Measurements from ENCODE around the gene BTBD17.

BTBD17 gene

DNA sequence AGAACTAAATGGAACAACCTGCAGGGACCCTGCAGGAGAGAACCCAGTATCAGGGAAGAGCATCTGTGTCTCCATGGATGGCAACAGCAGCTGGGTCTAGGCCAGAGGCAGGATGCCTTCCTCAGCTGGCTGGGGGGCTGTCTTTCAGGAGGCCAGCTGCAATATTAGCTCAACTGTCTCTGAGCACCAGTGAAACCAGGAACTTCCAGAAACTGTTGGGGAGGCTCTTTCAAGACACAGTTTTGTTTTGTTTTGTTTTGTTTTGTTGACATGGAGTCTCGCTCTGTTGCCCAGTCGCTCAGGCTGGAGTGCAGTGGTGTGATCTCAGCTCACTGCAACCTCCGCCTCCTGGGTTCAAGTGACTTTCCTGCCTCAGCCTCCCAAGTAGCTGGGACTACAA lies 13.2 kb upstream of the BTBD17 start:
- TF ChIP-seq GATA3 (IDR thresholded peaks at IDR 0.05; ENCODE audit: low read depth, low read length) (no peak), GATA2 (IDR thresholded peaks at IDR 0.05; ENCODE audit: low read depth, low read length) (no peak)

- TF ChIP-seq GATA2 (IDR thresholded peaks at IDR 0.05; ENCODE audit: low read depth, low read length) (no peak), GATA3 (IDR thresholded peaks at IDR 0.05; ENCODE audit: low read depth, low read length) (no peak)
Observed at GRCh38 chr17:74373838-74374606, 12.4 kb upstream of the BTBD17 start.

DNA sequence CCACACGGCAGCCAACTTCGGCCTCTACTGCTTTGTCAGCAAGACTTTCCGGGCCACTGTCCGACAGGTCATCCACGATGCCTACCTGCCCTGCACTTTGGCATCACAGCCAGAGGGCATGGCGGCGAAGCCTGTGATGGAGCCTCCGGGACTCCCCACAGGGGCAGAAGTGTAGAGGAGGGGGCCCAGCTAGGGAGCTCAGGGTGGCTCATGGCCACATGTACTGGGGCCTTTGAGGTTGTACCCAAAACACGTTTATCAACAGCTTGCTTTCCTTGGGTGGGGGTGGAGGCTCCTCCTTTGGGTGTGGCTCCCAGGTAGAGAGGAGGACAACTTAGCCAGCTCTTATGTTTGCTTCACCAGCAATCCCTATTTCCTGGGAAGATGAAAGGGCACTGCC lies 10.8 kb upstream of the BTBD17 start:
- TF ChIP-seq GATA3 (IDR thresholded peaks at IDR 0.05; ENCODE audit: low read depth, low read length) = no peak
- TF ChIP-seq GATA2 (IDR thresholded peaks at IDR 0.05; ENCODE audit: low read depth, low read length) = no peak

GRCh38 chr17:74371653-74372147 lies 10.0 kb upstream of the BTBD17 start:
- no peak for TF ChIP-seq GATA2 (IDR thresholded peaks at IDR 0.05; ENCODE audit: low read depth, low read length)
- no peak for TF ChIP-seq GATA3 (IDR thresholded peaks at IDR 0.05; ENCODE audit: low read depth, low read length)

DNA sequence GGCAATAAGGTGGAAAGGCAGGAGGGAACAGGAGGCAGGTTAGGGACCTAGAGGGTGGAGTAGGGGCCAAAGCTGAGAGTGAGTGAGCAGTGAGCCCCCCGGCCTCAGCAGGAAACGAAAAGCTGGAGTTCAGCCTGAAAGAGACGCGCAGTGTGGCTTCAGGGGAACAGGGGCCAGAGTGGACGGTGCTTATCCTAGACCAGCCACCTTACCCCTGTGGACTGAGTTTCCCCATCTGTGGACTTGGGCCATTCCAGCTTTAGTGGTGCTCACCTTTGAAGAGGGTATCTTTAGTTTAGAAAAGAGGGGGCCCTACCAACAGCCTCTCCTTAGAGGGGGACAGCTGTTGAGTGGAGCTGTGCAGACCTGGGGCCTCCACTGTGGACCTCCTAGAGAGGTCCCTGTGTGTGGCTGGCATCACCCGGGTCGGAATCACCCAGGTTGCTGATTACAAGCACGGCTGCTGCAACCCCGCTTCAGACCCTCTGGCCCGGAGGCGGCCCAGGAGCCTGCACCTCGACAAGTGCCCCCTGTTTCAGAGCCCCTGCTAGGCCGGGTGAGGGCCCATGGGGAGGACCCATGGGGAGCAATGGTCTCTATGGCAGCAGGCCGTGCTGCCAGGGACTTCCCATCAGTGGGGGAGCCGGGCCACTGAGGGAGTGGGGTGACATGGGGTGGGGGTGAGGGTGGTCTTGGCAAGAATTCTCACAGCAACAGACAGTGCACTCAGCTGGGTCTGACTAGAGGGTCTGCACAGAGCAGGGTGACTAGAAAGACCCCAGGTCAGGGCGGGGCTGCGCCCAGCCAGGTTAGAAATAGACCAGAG lies 8.2 kb upstream of the BTBD17 start:
- TF ChIP-seq GATA2 (IDR thresholded peaks at IDR 0.05; ENCODE audit: low read depth, low read length) = no peak

- TF ChIP-seq GATA2 (IDR thresholded peaks at IDR 0.05; ENCODE audit: low read depth, low read length) = no peak
- TF ChIP-seq GATA3 (IDR thresholded peaks at IDR 0.05; ENCODE audit: low read depth, low read length) = no peak
Observed at GRCh38 chr17:74369221-74369620, 7.6 kb upstream of the BTBD17 start.

DNA sequence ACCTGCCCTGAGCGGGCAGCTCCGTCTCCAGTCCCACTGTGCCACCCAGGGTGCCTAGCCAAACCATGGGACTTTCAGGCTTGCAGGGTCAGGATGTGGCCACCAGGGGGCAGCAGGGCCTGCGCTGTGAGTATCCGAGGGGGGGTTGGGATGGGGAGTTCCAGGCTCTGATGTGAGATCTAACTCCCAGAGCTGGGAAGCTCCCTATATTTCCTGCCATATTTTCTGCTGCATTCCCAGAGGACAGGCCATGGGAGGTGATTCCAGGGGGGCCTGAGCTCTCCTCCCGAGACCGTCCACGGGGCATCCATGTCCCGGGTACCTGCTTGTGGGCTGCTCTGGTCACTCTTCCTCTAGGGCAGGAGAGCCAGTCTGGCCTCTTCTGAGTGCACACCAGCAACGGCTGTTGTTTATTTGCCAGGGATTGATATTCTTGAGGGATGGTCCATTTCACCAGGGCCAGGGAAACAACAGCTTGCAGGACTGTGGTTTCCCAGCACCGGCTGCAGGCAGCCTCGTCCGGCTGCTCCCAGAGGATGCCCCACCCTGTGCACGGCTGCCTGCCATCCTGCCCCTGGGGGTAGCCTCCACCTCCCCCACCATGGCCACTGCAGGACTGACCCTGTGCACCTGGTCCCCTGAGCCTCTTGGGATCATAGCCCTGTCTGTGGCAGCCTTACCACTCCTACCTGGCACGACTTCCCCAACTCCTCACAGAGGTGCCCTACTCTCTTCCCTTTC lies 6.8 kb upstream of the BTBD17 start:
- TF ChIP-seq GATA3 (IDR thresholded peaks at IDR 0.05; ENCODE audit: low read depth, low read length) (no peak), GATA2 (IDR thresholded peaks at IDR 0.05; ENCODE audit: low read depth, low read length) (no peak)

GRCh38 chr17:74367206-74367605 lies 5.5 kb upstream of the BTBD17 start, which contains the start of gene GPR142:
GPR142 (plus strand) TSS chr17:74367506; CDS start chr17:74369541, 2,035 bp downstream.
- TF ChIP-seq GATA3 (IDR thresholded peaks at IDR 0.05; ENCODE audit: low read depth, low read length) (no peak), GATA2 (IDR thresholded peaks at IDR 0.05; ENCODE audit: low read depth, low read length) (no peak)

GRCh38 chr17:74362810-74363498 lies 1.3 kb upstream of the BTBD17 start:
- TF ChIP-seq GATA3 (IDR thresholded peaks at IDR 0.05; ENCODE audit: low read depth, low read length) (no peak), GATA2 (IDR thresholded peaks at IDR 0.05; ENCODE audit: low read depth, low read length) (no peak)

- TF ChIP-seq GATA2 (IDR thresholded peaks at IDR 0.05; ENCODE audit: low read depth, low read length) (no peak), GATA3 (IDR thresholded peaks at IDR 0.05; ENCODE audit: low read depth, low read length) (no peak)
Observed at GRCh38 chr17:74362069-74362405, 369 bp upstream of the BTBD17 start.

- TF ChIP-seq GATA3 (IDR thresholded peaks at IDR 0.05; ENCODE audit: low read depth, low read length) = no peak
- no peak for TF ChIP-seq GATA2 (IDR thresholded peaks at IDR 0.05; ENCODE audit: low read depth, low read length)
Observed at GRCh38 chr17:74360899-74361229, 804 bp downstream of the BTBD17 start.

DNA sequence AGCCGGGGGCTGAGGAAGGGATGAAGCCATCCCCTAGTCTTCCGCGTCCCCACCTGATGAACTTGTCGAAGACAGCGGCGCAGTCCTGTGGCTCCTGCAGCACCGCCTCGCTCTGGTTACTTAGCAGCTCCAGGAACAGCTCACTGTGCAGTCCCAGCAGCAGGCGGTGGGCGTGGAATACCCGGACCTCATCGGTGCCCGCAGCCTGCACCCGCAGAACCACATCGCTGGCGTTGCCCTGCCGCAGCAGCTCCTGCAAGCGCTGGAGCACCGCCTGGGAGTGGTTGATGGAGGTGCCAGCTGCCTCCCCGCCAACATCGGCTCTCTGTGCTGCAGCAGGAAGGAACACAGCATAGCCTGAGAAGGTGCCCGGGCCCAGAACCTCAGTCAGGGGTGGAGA lies 1.8 kb downstream of the BTBD17 start:
- TF ChIP-seq GATA2 (IDR thresholded peaks at IDR 0.05; ENCODE audit: low read depth, low read length) (no peak), GATA3 (IDR thresholded peaks at IDR 0.05; ENCODE audit: low read depth, low read length) (no peak)

- no peak for TF ChIP-seq GATA3 (IDR thresholded peaks at IDR 0.05; ENCODE audit: low read depth, low read length)
- TF ChIP-seq GATA2 (IDR thresholded peaks at IDR 0.05; ENCODE audit: low read depth, low read length) = no peak
Observed at GRCh38 chr17:74358697-74359096, 3.0 kb downstream of the BTBD17 start.

DNA sequence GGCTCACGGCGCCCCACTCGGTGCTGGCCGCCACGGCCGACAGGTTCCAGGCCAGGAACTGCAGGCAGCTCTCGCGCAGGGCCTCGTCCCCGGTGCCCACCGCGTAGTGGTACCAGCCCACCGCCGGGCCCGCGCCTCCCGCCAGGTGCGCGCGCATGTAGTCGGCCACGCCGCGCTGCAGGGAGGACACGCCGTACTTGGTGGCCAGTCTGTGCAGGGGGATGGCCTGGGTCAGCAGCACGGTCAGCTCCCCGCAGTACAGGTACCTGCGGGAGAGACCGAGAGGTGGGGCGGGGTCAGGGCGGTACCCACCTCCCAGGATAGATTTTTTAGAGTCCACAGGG lies 4.2 kb downstream of the BTBD17 start:
- TF ChIP-seq GATA2 (IDR thresholded peaks at IDR 0.05; ENCODE audit: low read depth, low read length) (no peak), GATA3 (IDR thresholded peaks at IDR 0.05; ENCODE audit: low read depth, low read length) (no peak)

Data from SH-SY5Y (cell line).